ENCODE results near the gene TBX2.
"Not testable (repeated sequence)": the region's sequence is repeated elsewhere in the genome, so short reads cannot be mapped to it uniquely, and the experiment has no call there.

The TBX2 gene

GRCh38 chr17:61414141-61414935, 14.7 kb downstream of the TBX2 start:
- DNase-seq = no peak

DNA sequence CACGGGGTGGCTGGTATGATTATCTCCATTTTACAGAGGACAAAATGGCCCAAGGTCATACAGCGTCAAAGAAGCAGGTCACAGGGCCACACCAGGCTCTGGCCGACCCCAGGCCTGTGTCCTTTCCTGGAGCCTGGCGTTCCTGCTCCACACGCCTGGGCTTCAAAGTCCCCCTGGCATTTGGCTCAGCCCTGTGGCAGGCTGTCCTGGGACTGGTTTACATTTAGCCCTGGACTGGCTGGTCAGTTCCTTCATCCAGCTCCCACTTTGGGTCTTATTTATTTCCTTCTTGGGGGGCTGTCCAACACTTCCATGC, 15.3 kb downstream of the TBX2 start:
- no peak for DNase-seq

DNA sequence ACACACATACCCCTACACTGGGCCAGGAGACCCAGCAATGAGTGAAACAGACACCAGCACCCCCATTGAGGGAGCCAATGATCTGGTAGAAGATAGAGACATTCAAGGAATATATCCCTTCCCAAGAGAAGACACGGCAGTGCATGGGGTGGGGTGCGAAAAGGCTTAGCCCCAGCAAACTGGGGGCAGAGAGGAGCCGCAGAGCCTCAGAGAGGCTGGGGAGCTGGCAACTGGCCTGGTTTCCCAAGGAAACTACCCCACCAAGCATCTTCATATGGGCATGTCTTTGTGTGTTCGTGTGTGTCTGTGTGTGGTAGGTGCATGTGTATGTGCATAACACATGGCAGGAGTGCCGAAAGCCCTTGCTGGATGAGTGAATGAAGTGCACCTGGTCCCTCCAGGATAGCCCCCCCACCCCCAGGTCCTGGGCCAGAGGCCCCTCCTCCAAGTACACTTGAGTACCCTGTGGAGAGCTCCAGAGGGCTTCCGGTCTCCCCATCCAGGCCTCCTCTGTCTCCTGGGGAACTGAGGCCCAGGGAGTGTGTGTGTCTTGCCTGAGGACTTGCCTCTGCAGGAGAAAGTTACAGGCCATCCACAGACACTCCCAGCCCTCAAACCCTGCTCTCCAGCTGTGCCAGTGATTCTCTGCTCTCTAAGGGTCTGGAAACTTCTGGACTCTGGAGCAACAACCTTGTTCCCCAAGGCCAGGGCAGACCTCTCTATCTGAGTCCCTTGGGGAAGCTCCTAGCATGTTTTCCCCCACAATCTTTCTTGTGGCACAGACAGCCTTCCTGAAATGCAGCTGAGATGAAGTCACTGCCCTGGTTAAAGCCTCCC, 15.9 kb downstream of the TBX2 start:
- no peak for DNase-seq

- DNase-seq = no peak
Observed at GRCh38 chr17:61416211-61416539, 16.5 kb downstream of the TBX2 start.

DNA sequence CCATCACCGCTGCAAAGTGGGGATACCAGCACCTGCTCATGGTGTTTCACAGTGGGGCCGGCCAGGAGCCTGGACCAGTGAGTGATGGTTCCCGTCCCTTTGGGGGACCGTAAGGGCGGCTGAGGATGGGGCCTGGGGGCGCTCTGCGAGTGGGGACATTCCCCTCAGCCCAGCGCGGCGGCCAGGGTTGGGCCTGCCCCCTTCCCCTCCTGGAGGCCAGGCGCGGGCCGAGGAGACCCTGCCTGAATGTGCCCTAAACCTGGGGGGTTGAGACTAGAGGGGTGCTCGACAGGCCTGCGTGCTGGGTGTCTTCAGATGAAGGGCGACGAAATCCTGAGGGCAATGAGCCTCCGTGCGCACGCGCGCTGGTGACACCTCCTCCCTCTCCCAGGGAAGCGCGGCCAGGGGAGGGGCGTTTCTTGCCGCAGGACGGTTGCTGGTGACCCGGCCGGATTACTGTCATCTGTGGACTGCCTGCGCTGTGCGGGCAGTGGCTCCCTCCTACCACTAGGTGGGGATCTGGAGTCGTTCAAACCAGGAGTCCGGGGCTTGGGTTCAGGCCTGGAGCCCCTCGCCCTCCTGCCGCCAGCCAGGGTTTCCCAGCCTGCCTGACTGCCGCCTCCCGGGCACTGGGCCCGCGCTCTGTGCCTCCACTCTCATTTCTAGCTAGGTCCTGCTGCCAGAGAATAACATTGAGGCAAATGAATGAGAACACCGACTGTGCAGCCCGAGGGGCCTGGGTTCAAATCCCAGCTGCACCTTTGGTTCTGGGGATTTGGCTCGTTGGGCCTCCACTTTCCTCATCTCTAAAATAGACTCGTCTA, 17.1 kb downstream of the TBX2 start:
- peak; percentile 63 for DNase-seq

GRCh38 chr17:61418449-61418848, 18.8 kb downstream of the TBX2 start:
- DNase-seq = no peak

GRCh38 chr17:61419496-61420046, 19.9 kb downstream of the TBX2 start:
- no peak for DNase-seq

GRCh38 chr17:61420052-61420451, 20.4 kb downstream of the TBX2 start:
- no peak for DNase-seq

DNA sequence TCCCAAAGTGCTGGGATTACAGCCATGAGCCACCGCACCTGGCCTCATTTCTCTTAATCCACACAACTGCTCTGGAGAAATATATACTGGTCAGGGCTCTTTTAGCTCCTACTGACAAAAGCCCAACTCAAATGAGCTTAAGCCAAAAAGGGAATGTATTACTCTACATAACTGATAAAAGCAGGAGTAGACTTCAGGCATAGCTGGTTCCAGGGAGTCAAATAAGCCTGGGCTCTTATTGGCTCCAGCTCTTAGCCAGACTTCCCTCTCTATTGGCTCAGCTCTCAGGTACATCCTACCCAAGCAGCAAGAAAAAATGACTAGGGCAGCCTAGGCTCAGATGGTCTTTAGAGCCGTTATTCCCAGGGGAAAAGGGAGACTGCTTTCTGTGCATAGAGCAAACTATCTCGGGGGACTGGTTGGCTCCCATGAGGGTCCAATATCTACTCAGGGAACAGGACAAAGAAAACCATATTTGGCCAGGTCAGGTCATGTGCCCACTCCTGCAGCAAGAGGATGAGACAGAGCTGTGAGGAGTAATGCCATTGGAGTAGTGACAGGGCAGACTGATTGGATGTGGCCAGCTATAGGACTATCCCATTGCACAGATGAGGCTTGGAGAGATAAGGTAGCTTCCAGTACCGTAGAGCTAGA, 21.2 kb downstream of the TBX2 start:
- DNase-seq = no peak

DNA sequence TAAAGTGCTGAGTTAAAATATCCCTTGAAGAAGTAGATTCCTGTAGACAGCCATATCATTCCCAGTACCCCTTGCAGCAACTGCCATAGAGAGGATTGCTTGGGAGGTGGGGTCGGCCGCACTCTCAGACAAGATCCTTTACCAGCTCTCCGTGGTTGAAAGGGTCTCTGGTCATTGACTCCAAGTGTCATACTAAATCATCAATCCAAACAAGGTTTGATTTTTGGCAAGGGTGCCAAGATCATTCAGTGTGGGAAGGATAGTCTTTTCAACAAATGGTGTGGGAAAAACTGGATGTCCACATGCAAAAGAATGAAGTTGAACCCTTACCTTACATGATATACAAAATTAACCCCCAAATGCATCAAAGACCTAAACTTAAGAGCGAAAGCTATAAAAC, 21.8 kb downstream of the TBX2 start:
- no peak for DNase-seq

DNA sequence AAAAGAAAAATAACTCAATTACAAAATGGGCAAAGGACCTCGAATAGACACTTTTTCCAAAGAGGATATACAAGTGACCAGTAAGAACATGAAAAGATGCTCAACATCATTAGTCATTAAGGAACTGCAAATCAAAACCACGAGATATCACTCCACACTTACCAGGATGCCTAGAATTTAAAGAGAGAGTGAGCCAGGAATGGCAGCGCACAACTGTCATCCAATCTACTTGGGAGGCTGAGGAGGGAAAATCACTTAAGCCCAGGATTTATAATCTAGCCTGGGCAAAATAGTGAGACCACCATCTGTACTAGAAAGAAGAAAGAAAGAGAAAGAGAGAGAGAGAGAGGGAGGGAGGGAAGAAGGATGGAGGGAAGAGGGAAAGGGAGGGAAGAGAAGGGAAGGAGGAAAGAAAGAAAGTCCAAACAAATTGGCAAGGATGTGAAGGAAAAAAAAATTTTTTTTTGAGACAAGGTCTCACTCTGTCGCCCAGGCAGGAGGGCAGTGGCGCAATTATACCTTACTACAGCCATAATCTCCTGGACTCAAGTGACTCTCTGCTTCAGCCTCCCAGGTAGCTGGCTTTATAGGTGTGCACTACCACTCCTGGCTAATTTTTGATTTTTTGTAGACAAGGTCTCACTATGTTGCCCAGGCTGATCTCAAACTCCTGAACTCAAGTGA, 22.6 kb downstream of the TBX2 start:
- no peak for DNase-seq

DNA sequence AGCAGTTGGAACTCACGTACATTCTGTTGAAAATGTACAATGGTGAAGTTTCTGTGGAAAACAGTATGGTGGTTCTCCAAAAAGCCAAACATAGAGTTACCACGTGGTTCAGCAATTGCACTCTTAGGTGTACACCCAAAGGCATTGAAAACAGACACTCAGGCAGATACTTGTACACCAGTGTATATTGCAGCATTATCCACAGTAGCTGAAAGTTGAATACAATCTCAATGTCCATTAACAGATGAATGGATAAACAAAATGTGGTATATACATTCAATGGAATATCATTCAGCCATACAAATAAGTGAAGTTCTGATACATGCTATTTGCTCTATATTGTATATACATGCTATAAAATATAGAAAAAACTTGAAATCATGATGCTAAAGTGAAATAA, 23.2 kb downstream of the TBX2 start:
- no peak for DNase-seq

- DNase-seq = no peak
Observed at GRCh38 chr17:61423967-61424649, 24.5 kb downstream of the TBX2 start.

DNA sequence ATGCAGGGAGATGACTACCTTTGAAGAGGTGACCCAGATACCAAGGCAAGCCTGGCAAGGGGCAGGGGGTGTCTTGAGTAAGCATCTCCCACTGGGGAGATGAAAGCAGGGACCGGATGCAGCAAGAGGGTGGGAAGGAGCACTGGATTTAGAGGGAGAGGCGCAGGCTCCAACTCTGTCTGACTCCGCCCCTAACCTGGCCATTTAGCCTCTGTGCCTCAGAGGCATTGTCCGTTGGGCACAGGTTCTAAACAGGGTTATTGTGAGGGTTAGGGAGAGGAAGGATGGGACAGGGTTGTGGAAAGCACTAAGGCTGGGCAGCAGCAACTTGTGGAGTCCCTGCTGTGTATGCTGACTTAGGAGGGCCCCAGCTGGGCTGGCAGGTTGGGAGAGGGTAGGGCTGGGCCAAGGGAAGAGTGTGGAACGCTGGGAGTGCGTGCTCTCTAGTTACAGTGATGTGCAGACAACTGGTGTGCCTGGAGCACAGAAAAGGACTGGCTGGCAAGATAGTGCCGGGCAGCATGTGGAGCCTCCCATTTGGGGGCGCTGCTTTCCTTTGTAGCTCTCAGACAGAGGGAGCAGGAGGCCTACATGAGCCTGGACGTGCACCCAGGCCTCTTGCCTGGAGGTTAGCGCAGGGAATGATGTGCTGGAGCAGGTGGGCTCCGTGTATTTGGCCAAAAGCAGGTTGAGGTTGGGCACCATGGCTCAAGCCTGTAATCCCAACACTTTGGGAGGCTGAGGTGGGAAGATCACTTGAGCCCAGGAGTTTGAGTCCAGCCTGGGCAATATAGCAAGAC, 26.2 kb downstream of the TBX2 start:
- peak in 1 of 2 donors; percentile 27 for DNase-seq

GRCh38 chr17:61426482-61427304, 27.1 kb downstream of the TBX2 start:
- no peak for DNase-seq

DNA sequence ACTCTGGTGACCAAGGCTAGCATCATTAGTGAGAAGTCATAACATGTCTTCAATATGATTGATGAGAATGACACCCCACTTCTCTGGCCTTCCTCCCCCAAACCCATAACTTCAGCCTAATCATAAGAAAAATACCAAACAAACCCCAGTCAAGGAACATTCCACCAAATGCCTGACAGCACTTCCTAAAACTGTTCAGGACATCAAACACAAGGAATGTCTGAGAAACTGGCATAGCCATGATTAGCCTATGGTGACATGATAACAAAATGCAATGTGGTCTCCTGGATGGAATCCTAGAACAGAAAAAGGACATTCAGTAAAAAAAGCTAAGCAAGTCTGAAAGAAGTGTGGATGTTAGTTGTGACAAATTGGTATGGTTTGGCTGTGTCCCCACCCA, 27.9 kb downstream of the TBX2 start:
- no peak for DNase-seq

DNA sequence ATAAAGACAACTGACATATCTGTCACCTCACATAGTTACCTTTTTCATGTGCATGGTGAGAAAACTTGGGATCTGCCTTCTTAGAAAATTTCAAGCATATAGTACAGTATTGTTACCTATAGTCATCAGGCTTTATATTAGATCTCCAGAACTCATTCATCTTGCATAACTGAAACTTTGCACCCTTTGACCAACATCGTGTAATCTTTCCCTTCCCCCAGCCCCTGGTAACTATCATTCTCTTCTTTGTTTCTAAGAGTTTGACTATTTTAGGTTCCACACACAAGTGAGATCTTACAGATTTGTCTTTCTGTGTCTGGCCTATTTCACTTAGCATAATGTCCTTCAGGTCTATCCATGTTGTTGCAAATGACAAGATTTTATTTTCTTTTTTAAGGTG, 29.6 kb downstream of the TBX2 start:
- no peak for DNase-seq

DNA sequence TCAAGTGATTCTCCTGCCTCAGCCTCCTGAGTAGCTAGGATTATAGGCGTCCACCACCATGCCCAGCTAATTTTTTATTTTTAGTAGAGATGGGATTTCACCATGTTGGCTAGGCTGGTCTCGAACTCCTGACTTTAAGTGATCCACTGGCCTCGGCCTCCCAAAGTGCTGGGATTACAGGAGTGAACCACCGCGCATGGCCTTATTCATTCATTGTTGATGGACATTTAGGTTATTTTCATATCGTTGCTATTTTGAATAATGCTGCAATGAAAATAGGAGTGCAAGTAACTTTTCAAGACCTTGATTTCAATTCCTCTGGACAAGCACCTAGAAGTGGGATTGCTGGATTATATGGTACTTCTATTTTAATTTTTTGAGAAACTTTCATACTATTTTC, 30.2 kb downstream of the TBX2 start:
- not testable (repeated sequence) for DNase-seq

DNA sequence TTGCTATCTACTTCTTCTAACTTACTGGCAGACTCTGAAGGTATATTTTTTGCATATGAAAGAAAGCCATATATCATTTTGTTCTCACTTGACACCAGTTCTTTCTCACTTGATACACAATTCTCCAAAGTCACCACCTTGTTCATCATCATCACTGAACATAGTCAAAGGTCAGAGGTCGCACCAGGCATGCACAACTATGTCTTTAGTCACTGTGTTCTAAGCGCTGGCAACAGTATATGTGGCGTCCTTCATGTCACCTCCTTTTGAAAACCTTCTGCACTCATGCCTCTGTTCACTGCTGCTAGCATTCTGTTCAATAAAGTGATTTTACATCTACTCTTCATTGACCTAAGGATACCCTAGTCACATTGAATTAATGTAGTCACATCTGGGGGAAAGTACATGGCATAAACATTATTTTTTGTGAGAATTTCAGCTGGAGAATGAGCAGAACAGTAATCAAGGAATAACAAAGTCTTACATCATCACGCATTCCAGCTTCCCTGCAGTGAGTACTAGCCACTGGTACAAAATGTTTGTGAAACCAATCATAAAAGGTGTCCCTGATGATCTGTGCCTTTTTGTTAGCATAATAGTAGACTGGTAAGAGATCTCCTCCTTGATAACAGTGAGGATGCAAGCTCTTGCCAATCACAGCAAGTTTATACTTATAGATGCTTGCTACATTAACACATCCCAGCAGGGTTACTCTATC, 32.1 kb downstream of the TBX2 start:
- DNase-seq = no peak

Data from inflammatory macrophage (primary cell).